HG03558 (cell line): ENCODE data around the gene ASS1.
"Not testable (repeated sequence)": the region's sequence is repeated elsewhere in the genome, so short reads cannot be mapped to it uniquely, and the experiment has no call there.

ENCODE experiments used
- ATAC-seq: cut with Tn5 transposase; IDR thresholded peaks from one replicate; pipeline ENCODE4 v1.9.1; 2021; ENCODE audit warnings: moderate number of reproducible peaks; ENCODE audit not compliant: unreplicated experiment; ENCODE audit errors: extremely low read depth

The ASS1 gene

GRCh38 chr9:130432796-130433167 lies 12.0 kb upstream of the ASS1 start:
- no peak for ATAC-seq

GRCh38 chr9:130433168-130433946 lies 11.4 kb upstream of the ASS1 start:
- ATAC-seq, result no peak

- no peak for ATAC-seq
These were observed 10.9 kb upstream of the ASS1 start for GRCh38 chr9:130433947-130434262.

GRCh38 chr9:130434656-130435055 lies 10.1 kb upstream of the ASS1 start:
- ATAC-seq, result not testable (repeated sequence)

GRCh38 chr9:130437011-130437789 lies 7.6 kb upstream of the ASS1 start:
- ATAC-seq, result no peak

- ATAC-seq, result no peak
These were observed 6.3 kb upstream of the ASS1 start for GRCh38 chr9:130438382-130438981.

GRCh38 chr9:130441031-130441430 lies 3.7 kb upstream of the ASS1 start:
- no peak for ATAC-seq

GRCh38 chr9:130442746-130443455 lies 1.9 kb upstream of the ASS1 start:
- ATAC-seq, result no peak

GRCh38 chr9:130443456-130443801 lies 1.3 kb upstream of the ASS1 start:
- ATAC-seq, result no peak

GRCh38 chr9:130443840-130444492 lies 795 bp upstream of the ASS1 start:
- no peak for ATAC-seq

GRCh38 chr9:130445268-130445983 lies 665 bp downstream of the ASS1 start:
- no peak for ATAC-seq

- no peak for ATAC-seq
These were observed 1.5 kb downstream of the ASS1 start for GRCh38 chr9:130446101-130446861.

GRCh38 chr9:130447193-130447816 lies 2.5 kb downstream of the ASS1 start:
- ATAC-seq, result no peak

- ATAC-seq, result no peak
These were observed 3.4 kb downstream of the ASS1 start for GRCh38 chr9:130448035-130448624.

GRCh38 chr9:130448771-130449603 lies 4.2 kb downstream of the ASS1 start:
- no peak for ATAC-seq

- no peak for ATAC-seq
These were observed 5.7 kb downstream of the ASS1 start for GRCh38 chr9:130450344-130451003.

- ATAC-seq, result no peak
These were observed 6.2 kb downstream of the ASS1 start for GRCh38 chr9:130451004-130451390.
